GM23338 (cell line): ENCODE results near the gene IGFBP7. TPM values are rescaled to one million over a fixed set of nuclear protein-coding genes. Genes with fewer than 3 reads are reported as not detected.

Experiments
- ATAC-seq: fragments of 200-7000 bp; cut with Tn5 transposase; 3 replicates; pipeline ENCODE4 v1.9.1; 2020
- DNase-seq: peaks from one replicate; pipeline ENCODE4 v3.0.0-alpha.2; 2015; ENCODE audit warnings: low spot score
- H2AFZ ChIP-seq: fragments of 200-600 bp; sonication (generic); 2 replicates; pipeline ENCODE4 v1.8.0; 2016; ENCODE audit warnings: antibody characterized with exemption, mild to moderate bottlenecking, moderate library complexity
- H3F3A ChIP-seq: fragments of 200-600 bp; sonication (generic); replicated peaks from 2 replicates; pipeline ENCODE4 v1.8.0; 2017; ENCODE audit warnings: antibody characterized with exemption, mixed run types, low read depth
- H3K27ac ChIP-seq: fragments of 200-600 bp; sonication (generic); 2 replicates; pipeline ENCODE4 v1.6.1; 2016; ENCODE audit warnings: low read depth
- H3K27me3 ChIP-seq: fragments of 200-600 bp; sonication (generic); 2 replicates; pipeline ENCODE4 v1.8.0; 2016; ENCODE audit warnings: mild to moderate bottlenecking, mixed run types, moderate library complexity; ENCODE audit not compliant: insufficient read depth
- H3K36me3 ChIP-seq: fragments of 200-600 bp; sonication (generic); 2 replicates; pipeline ENCODE4 v1.8.0; 2016; ENCODE audit warnings: mild to moderate bottlenecking; ENCODE audit not compliant: insufficient read depth
- H3K4me1 ChIP-seq: fragments of 200-600 bp; sonication (generic); 2 replicates; pipeline ENCODE4 v1.8.0; 2016; ENCODE audit warnings: mild to moderate bottlenecking, moderate library complexity; ENCODE audit not compliant: insufficient read depth
- H3K4me2 ChIP-seq: fragments of 200-600 bp; sonication (generic); 2 replicates; pipeline ENCODE4 v1.7.1; 2017; ENCODE audit warnings: mixed run types
- H3K4me3 ChIP-seq: fragments of 200-600 bp; sonication (generic); 2 replicates; pipeline ENCODE4 v1.6.1; 2016; ENCODE audit warnings: mixed run types
- H3K79me2 ChIP-seq: fragments of 200-600 bp; sonication (generic); replicated peaks from 2 replicates; pipeline ENCODE4 v1.8.0; 2017; ENCODE audit warnings: mild to moderate bottlenecking; ENCODE audit not compliant: insufficient read depth
- H3K9me2 ChIP-seq: fragments of 200-600 bp; sonication (generic); 2 replicates; pipeline ENCODE4 v1.8.0; 2017; ENCODE audit not compliant: insufficient read depth
- H4K20me1 ChIP-seq: fragments of 200-600 bp; sonication (generic); replicated peaks from 2 replicates; pipeline ENCODE4 v1.8.0; 2017; ENCODE audit warnings: mild to moderate bottlenecking; ENCODE audit not compliant: insufficient read depth
- H3K27ac Mint-ChIP-seq: 2 replicates; pipeline ENCODE4 v1.8.0; 2020; ENCODE audit warnings: inconsistent platforms, mild to moderate bottlenecking, moderate library complexity, mixed read lengths
- H3K27me3 Mint-ChIP-seq: 3 replicates; pipeline ENCODE4 v1.8.0; 2022; ENCODE audit warnings: low read depth, mild to moderate bottlenecking, moderate library complexity, mixed read lengths, inconsistent platforms; ENCODE audit not compliant: insufficient read depth, poor library complexity
- H3K36me3 Mint-ChIP-seq: 3 replicates; pipeline ENCODE4 v1.8.0; 2021; ENCODE audit warnings: low read depth, mild to moderate bottlenecking, inconsistent platforms, moderate library complexity, mixed read lengths
- H3K4me1 Mint-ChIP-seq: 3 replicates; pipeline ENCODE4 v1.8.0; 2020; ENCODE audit warnings: mild to moderate bottlenecking, inconsistent platforms, mixed read lengths
- H3K4me3 Mint-ChIP-seq: 3 replicates; pipeline ENCODE4 v1.8.0; 2021; ENCODE audit warnings: moderate library complexity, mild to moderate bottlenecking, inconsistent platforms, mixed read lengths
- H3K9me3 Mint-ChIP-seq: 3 replicates; pipeline ENCODE4 v1.8.0; 2020; ENCODE audit warnings: moderate library complexity, mild to moderate bottlenecking, inconsistent platforms, mixed read lengths
- EZH2 ChIP-seq: fragments of 200-600 bp; sonication (generic); IDR thresholded peaks from one replicate; pipeline ENCODE4 v1.8.0; 2017; ENCODE audit warnings: antibody characterized with exemption, mild to moderate bottlenecking, low read depth; ENCODE audit not compliant: unreplicated experiment
- EZH2phosphoT487 ChIP-seq: fragments of 200-600 bp; sonication (generic); IDR thresholded peaks from one replicate; pipeline ENCODE4 v1.8.1; 2018; ENCODE audit warnings: antibody characterized with exemption; ENCODE audit not compliant: unreplicated experiment
- JUNB ChIP-seq: IDR thresholded peaks from one replicate; pipeline ENCODE4 v1.6.1; 2016; ENCODE audit warnings: antibody characterized with exemption; ENCODE audit not compliant: unreplicated experiment
- POLR2AphosphoS5 ChIP-seq: IDR thresholded peaks from 2 replicates; pipeline ENCODE4 v1.6.1; 2016; ENCODE audit warnings: antibody characterized with exemption, low read depth
- STAT1 ChIP-seq: IDR thresholded peaks from one replicate; pipeline ENCODE4 v1.6.1; 2016; ENCODE audit warnings: antibody characterized with exemption; ENCODE audit not compliant: unreplicated experiment
- ZNF114 ChIP-seq: fragments of 250-450 bp; sonication (Bioruptor Pico); IDR thresholded peaks from 2 replicates; pipeline ENCODE4 v1.5.0; 2020; ENCODE audit warnings: mild to moderate bottlenecking, moderate library complexity
- ZNF331 ChIP-seq: fragments of 250-450 bp; sonication (Bioruptor Pico); IDR thresholded peaks from 2 replicates; pipeline ENCODE4 v1.5.0; 2020; ENCODE audit warnings: low read depth, mild to moderate bottlenecking, moderate library complexity
- polyA plus RNA-seq: library from polyadenylated mRNA; unstranded; fragments of >200 nt; fragmentation: Nextera tagmentation; extraction: Ambion mirVana; gene quantifications from 2 replicates; pipeline ENCODE4 v1.2.1, GENCODE V29; 2016
- total RNA-seq: library from RNA; depleted of rRNA; stranded (reverse); fragments of >200 nt; shearing (Covaris generic); gene quantifications from 2 replicates; pipeline ENCODE4 v1.2.3, GENCODE V29; 2014
- TF ChIP-seq, protein P1 (sequence below), 2 experiments: fragments of 200-600 bp in 1 of 2; sonication (generic) in 1 of 2; conservative IDR thresholded peaks; 2 replicates each; pipeline versions ENCODE4 v1.5.1 to v1.6.1; 2016 to 2017; ENCODE audit warnings: antibody characterized with exemption in 2 of 2, low read depth in 2 of 2, mild to moderate bottlenecking in 2 of 2, moderate library complexity in 1 of 2
- TF ChIP-seq, protein P2 (sequence below): fragments of 250-450 bp; sonication (Bioruptor Pico); IDR thresholded peaks from 2 replicates; pipeline ENCODE4 v1.5.0; 2020; ENCODE audit warnings: mild to moderate bottlenecking, moderate library complexity
- TF ChIP-seq, protein P3 (sequence below): IDR thresholded peaks from one replicate; pipeline ENCODE4 v1.6.1; 2018; ENCODE audit warnings: antibody characterized with exemption; ENCODE audit not compliant: unreplicated experiment

The IGFBP7 gene
- total and polyA plus RNA-seq, 2 experiments from 2014 or later: 0.49 to 7.9 TPM

DNA sequence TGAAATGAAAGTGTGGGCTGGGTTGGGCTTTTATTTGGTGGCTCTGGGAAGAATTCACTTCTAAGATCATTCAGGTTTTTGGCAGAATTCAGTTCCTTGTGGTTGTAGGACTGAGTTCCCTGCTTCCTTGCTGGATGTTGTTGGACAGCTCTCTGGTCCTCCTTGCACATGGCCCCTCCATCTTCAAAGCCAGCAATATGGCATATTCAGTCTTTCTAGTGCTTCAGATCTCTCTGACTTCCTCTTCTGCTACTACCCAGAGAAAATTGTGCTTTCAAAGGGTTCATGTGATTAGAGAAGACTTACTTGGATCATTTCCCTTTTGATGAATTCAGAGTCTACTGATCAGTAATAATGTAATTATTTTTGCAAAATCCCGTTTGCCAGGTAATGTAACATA is 12.8 kb upstream of the IGFBP7 start:
- Histone ChIP-seq H3K79me2 (no peaks in the 10 kb centered on the region), H3K27ac (no peak overlapping the region), H3F3A (no peaks in the 10 kb centered on the region), H2AFZ (no peak overlapping the region), H3K27me3 (no peaks in the 10 kb centered on the region), H3K4me1 (no peaks in the 10 kb centered on the region), H4K20me1 (no peaks in the 10 kb centered on the region), H3K4me2 (no peak overlapping the region), H3K4me3 (no peak overlapping the region), H3K9me2 (no peaks in the 10 kb centered on the region), H3K36me3 (no peaks in the 10 kb centered on the region; the same call in 1 of the 2 replicates)
- TF ChIP-seq STAT1: no peak
- Mint-ChIP-seq H3K27me3 (peaks cover 5% of the 10 kb centered on the region), H3K4me1 (no peaks in the 10 kb centered on the region), H3K27ac (no peak overlapping the region), H3K36me3 (peaks cover 15% of the 10 kb centered on the region), H3K9me3 (peaks cover 30% of the 10 kb centered on the region), H3K4me3 (no peak overlapping the region)
- no peak for DNase-seq
- no peak for ATAC-seq

DNA sequence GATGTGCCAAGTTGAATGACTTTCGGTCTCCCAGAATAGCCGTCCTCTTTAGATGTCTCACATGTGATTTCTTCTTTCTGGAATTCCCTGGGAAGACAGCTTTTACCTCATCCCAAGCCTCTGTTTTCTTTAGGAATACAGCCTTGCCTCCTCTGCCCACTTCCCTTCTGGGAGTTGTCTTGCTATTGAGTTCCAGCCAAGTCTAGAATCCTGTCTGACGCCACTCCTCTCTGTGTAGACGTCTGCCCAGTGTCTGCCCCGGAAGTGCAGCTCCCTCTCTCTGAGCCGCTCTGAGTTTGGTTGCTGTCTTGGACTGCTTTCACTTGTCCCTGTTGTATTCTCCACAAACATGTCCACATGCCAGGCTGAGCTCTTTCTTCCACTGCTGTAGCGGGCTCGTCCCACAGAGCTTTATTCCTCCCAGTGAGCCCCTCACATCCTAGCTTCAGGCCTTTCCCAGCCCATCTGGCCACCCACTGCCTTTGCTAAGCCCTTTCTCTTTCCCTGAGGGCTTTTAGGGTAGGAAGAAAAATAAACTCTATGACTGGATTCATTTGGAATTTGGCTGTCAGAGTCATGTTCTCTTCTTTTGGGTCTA is 9.0 kb upstream of the IGFBP7 start:
- Mint-ChIP-seq H3K27me3 (peaks cover 7% of the 10 kb centered on the region), H3K4me3 (no peak overlapping the region), H3K4me1 (peaks cover 1% of the 10 kb centered on the region; the same call in 2 of the 3 replicates), H3K27ac (no peak overlapping the region), H3K9me3 (peaks cover 9% of the 10 kb centered on the region; the same call in 2 of the 3 replicates), H3K36me3 (no peaks in the 10 kb centered on the region)
- Histone ChIP-seq H3K27me3 (no peaks in the 10 kb centered on the region), H3K9me2 (no peaks in the 10 kb centered on the region), H3F3A (no peaks in the 10 kb centered on the region), H3K79me2 (no peaks in the 10 kb centered on the region), H3K36me3 (no peaks in the 10 kb centered on the region), H3K4me3 (no peak overlapping the region), H2AFZ (no peak overlapping the region), H3K4me2 (no peak overlapping the region), H3K27ac (no peak overlapping the region), H4K20me1 (no peaks in the 10 kb centered on the region), H3K4me1 (no peaks in the 10 kb centered on the region; the same call in 1 of the 2 replicates)
- ATAC-seq (no peak), DNase-seq (no peak)
- TF ChIP-seq EZH2phosphoT487: no peak
- no peak for TF ChIP-seq POLR2AphosphoS5
- TF ChIP-seq JUNB: no peak
- TF ChIP-seq, protein P1, sequence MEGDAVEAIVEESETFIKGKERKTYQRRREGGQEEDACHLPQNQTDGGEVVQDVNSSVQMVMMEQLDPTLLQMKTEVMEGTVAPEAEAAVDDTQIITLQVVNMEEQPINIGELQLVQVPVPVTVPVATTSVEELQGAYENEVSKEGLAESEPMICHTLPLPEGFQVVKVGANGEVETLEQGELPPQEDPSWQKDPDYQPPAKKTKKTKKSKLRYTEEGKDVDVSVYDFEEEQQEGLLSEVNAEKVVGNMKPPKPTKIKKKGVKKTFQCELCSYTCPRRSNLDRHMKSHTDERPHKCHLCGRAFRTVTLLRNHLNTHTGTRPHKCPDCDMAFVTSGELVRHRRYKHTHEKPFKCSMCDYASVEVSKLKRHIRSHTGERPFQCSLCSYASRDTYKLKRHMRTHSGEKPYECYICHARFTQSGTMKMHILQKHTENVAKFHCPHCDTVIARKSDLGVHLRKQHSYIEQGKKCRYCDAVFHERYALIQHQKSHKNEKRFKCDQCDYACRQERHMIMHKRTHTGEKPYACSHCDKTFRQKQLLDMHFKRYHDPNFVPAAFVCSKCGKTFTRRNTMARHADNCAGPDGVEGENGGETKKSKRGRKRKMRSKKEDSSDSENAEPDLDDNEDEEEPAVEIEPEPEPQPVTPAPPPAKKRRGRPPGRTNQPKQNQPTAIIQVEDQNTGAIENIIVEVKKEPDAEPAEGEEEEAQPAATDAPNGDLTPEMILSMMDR (conservative IDR thresholded peaks at IDR 0.05; ENCODE audit: low read depth in 2 of 2): no peak
- TF ChIP-seq ZNF331: no peak
- TF ChIP-seq, protein P2, sequence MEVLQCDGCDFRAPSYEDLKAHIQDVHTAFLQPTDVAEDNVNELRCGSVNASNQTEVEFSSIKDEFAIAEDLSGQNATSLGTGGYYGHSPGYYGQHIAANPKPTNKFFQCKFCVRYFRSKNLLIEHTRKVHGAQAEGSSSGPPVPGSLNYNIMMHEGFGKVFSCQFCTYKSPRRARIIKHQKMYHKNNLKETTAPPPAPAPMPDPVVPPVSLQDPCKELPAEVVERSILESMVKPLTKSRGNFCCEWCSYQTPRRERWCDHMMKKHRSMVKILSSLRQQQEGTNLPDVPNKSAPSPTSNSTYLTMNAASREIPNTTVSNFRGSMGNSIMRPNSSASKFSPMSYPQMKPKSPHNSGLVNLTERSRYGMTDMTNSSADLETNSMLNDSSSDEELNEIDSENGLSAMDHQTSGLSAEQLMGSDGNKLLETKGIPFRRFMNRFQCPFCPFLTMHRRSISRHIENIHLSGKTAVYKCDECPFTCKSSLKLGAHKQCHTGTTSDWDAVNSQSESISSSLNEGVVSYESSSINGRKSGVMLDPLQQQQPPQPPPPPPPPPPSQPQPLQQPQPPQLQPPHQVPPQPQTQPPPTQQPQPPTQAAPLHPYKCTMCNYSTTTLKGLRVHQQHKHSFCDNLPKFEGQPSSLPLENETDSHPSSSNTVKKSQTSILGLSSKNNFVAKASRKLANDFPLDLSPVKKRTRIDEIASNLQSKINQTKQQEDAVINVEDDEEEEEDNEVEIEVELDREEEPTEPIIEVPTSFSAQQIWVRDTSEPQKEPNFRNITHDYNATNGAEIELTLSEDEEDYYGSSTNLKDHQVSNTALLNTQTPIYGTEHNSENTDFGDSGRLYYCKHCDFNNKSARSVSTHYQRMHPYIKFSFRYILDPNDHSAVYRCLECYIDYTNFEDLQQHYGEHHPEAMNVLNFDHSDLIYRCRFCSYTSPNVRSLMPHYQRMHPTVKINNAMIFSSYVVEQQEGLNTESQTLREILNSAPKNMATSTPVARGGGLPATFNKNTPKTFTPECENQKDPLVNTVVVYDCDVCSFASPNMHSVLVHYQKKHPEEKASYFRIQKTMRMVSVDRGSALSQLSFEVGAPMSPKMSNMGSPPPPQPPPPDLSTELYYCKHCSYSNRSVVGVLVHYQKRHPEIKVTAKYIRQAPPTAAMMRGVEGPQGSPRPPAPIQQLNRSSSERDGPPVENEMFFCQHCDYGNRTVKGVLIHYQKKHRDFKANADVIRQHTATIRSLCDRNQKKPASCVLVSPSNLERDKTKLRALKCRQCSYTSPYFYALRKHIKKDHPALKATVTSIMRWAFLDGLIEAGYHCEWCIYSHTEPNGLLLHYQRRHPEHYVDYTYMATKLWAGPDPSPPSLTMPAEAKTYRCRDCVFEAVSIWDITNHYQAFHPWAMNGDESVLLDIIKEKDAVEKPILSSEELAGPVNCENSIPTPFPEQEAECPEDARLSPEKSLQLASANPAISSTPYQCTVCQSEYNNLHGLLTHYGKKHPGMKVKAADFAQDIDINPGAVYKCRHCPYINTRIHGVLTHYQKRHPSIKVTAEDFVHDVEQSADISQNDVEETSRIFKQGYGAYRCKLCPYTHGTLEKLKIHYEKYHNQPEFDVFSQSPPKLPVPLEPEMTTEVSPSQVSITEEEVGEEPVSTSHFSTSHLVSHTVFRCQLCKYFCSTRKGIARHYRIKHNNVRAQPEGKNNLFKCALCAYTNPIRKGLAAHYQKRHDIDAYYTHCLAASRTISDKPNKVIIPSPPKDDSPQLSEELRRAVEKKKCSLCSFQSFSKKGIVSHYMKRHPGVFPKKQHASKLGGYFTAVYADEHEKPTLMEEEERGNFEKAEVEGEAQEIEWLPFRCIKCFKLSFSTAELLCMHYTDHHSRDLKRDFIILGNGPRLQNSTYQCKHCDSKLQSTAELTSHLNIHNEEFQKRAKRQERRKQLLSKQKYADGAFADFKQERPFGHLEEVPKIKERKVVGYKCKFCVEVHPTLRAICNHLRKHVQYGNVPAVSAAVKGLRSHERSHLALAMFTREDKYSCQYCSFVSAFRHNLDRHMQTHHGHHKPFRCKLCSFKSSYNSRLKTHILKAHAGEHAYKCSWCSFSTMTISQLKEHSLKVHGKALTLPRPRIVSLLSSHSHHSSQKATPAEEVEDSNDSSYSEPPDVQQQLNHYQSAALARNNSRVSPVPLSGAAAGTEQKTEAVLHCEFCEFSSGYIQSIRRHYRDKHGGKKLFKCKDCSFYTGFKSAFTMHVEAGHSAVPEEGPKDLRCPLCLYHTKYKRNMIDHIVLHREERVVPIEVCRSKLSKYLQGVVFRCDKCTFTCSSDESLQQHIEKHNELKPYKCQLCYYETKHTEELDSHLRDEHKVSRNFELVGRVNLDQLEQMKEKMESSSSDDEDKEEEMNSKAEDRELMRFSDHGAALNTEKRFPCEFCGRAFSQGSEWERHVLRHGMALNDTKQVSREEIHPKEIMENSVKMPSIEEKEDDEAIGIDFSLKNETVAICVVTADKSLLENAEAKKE (CRISPR knock-in tag): no peak
- TF ChIP-seq ZNF114: no peak
- TF ChIP-seq, protein P3, sequence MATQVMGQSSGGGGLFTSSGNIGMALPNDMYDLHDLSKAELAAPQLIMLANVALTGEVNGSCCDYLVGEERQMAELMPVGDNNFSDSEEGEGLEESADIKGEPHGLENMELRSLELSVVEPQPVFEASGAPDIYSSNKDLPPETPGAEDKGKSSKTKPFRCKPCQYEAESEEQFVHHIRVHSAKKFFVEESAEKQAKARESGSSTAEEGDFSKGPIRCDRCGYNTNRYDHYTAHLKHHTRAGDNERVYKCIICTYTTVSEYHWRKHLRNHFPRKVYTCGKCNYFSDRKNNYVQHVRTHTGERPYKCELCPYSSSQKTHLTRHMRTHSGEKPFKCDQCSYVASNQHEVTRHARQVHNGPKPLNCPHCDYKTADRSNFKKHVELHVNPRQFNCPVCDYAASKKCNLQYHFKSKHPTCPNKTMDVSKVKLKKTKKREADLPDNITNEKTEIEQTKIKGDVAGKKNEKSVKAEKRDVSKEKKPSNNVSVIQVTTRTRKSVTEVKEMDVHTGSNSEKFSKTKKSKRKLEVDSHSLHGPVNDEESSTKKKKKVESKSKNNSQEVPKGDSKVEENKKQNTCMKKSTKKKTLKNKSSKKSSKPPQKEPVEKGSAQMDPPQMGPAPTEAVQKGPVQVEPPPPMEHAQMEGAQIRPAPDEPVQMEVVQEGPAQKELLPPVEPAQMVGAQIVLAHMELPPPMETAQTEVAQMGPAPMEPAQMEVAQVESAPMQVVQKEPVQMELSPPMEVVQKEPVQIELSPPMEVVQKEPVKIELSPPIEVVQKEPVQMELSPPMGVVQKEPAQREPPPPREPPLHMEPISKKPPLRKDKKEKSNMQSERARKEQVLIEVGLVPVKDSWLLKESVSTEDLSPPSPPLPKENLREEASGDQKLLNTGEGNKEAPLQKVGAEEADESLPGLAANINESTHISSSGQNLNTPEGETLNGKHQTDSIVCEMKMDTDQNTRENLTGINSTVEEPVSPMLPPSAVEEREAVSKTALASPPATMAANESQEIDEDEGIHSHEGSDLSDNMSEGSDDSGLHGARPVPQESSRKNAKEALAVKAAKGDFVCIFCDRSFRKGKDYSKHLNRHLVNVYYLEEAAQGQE: no peak
- no peak for TF ChIP-seq STAT1
- TF ChIP-seq EZH2: no peak
